ENCODE results near the gene IQGAP3. TPM values are rescaled to one million over a fixed set of nuclear protein-coding genes. Genes with fewer than 3 reads are reported as not detected.

Gene IQGAP3
- total RNA-seq, 1 donor from 2014 or later, result 43.1 TPM

DNA sequence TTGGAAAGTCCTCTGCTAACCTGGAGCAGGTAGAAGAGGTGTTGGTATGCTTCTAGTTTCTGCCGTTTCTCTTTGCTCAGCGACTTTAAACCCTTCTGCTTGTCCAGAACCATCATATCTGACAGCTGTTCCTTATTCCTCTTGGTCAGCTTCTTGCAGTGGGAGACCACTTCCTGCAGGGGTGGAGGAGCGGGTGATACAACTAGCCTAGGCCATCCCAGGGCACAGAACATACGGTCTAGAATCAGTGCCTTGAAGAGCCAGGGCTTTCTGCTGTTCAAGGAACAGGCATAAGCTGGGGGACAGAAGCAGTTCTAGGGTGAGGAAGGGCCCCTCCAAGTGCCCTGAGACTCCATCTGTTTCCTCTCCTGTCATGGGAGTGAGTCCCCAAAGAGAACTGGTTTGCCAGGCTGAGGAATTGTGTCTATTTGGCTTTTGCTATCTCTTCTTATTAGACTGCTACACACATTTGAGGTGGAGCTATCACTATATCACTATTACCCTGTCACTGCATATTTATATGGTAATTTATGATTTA is 32.5 kb downstream of the IQGAP3 start:
- DNase-seq (ENCODE audit: low read depth, low spot score), result no peak
- TF ChIP-seq, protein P1, sequence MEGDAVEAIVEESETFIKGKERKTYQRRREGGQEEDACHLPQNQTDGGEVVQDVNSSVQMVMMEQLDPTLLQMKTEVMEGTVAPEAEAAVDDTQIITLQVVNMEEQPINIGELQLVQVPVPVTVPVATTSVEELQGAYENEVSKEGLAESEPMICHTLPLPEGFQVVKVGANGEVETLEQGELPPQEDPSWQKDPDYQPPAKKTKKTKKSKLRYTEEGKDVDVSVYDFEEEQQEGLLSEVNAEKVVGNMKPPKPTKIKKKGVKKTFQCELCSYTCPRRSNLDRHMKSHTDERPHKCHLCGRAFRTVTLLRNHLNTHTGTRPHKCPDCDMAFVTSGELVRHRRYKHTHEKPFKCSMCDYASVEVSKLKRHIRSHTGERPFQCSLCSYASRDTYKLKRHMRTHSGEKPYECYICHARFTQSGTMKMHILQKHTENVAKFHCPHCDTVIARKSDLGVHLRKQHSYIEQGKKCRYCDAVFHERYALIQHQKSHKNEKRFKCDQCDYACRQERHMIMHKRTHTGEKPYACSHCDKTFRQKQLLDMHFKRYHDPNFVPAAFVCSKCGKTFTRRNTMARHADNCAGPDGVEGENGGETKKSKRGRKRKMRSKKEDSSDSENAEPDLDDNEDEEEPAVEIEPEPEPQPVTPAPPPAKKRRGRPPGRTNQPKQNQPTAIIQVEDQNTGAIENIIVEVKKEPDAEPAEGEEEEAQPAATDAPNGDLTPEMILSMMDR (conservative IDR thresholded peaks at IDR 0.05), result no peak
- no peaks in the 10 kb centered on the region for H3K9me3 Mint-ChIP-seq

DNA sequence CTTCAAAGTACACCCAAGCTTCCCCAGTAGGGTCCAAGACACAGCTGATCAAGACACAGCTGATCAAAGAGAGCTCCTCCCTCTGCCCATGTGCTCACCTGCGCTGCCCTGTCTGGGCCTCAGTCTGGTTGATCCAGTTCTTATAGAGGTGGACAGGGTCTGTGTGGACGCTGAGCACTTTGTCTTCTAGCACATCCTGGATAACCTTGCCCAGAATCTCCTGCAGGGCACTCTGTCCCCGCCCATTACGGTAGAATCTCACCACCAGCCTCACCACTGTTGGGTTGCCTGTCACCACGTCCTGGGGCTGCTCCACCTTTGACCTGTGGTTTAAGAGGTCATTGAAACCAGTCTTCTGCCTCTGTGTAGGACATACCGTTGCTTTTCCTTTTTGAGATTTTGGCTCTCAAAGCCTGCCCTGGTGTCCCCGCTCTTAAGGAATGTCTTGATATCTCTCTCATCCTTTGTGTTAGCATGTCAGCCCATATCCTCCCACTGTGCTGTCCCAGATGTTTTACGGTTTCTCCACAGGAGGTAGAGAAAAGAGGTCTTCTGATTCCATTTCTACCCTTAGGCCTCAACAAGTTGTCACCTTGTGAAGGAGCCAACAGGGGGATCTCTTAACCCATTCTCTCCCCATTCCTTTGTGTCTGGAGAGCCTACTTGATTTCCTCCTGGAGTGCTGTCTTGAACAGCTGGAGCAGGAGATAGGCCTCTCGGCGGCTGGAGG is 33.5 kb downstream of the IQGAP3 start:
- Mint-ChIP-seq H3K4me3 (no peak overlapping the region), H3K27ac (ENCODE audit: unreplicated experiment) (no peak overlapping the region), H3K27me3 (ENCODE audit: low read depth) (no peaks in the 10 kb centered on the region), H3K36me3 (ENCODE audit: low read depth) (peaks cover 27% of the 10 kb centered on the region), H3K9me3 (no peaks in the 10 kb centered on the region), H3K4me1 (no peaks in the 10 kb centered on the region)
- DNase-seq (ENCODE audit: low read depth, low spot score), result no peak
- TF ChIP-seq, protein P1 (conservative IDR thresholded peaks at IDR 0.05), result no peak

More for the DNA sequence above, 32.5 kb downstream of the IQGAP3 start:
- peak overlapping the region; percentile 66 for H3K27ac Mint-ChIP-seq (ENCODE audit: unreplicated experiment)
- no peaks in the 10 kb centered on the region for H3K27me3 Mint-ChIP-seq (ENCODE audit: low read depth)
- H3K4me1 Mint-ChIP-seq, result no peaks in the 10 kb centered on the region
- peaks cover 23% of the 10 kb centered on the region for H3K36me3 Mint-ChIP-seq (ENCODE audit: low read depth)
- H3K4me3 Mint-ChIP-seq, result no peak overlapping the region

DNA sequence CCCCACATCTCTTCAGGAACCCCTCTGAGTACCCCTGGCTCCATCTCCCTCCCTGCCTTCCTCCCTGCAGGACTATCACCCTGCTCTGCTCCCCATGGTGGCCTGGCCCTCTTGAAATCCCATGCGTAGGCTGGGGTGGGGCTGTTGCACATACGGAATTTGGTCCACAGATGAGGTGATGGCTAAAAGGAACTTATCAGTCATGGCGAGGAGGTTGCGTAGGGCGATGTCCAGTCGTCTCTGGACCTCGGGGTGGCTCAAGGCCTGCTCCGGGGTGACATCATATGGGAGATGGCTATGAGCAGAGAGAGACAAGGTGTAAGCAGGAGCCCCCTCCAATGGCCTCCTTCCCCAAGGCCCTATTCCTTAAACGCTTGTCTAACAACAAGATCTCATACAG is 35.3 kb downstream of the IQGAP3 start:
- Mint-ChIP-seq H3K36me3 (ENCODE audit: low read depth) (peaks cover 28% of the 10 kb centered on the region), H3K4me1 (no peaks in the 10 kb centered on the region), H3K9me3 (no peaks in the 10 kb centered on the region), H3K4me3 (no peak overlapping the region), H3K27me3 (ENCODE audit: low read depth) (no peaks in the 10 kb centered on the region), H3K27ac (ENCODE audit: unreplicated experiment) (no peak overlapping the region)
- TF ChIP-seq, protein P1 (conservative IDR thresholded peaks at IDR 0.05), result no peak
- no peak for DNase-seq (ENCODE audit: low read depth, low spot score)

DNA sequence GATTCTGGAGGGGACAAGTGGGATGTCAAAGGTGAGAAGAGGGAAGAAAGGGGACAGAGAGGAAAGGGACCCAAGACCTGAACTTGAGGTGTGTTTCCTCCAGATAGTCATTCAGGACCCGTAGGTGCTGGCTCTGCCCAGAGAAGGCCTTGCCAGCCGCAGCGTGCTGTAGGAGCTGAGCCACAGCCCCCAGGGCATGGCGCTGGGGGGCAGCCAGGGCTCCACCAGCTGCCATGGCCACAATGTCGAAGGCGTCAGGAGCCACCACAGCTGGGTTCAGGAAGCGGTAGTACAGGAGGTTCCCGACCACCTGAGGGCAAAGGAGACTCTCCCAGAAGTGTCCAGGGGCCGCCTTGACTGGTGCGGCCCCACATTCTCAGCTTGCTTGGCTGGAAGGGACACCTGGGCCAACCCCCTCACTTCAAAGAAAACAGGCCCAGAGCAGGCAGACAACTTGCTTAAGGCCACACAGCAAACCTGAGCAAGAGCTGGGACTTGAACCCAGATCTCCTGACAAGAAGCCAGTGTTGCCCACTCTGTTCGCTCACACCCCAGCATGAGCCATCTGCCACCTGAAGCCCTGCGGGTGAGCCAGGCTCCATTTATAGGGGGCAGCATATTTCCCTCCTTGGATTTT is 37.8 kb downstream of the IQGAP3 start:
- Mint-ChIP-seq H3K36me3 (ENCODE audit: low read depth) (peaks cover 24% of the 10 kb centered on the region), H3K4me3 (no peak overlapping the region), H3K9me3 (no peaks in the 10 kb centered on the region), H3K27ac (ENCODE audit: unreplicated experiment) (no peak overlapping the region), H3K4me1 (no peaks in the 10 kb centered on the region), H3K27me3 (ENCODE audit: low read depth) (no peaks in the 10 kb centered on the region)
- no peak for DNase-seq (ENCODE audit: low read depth, low spot score)
- TF ChIP-seq, protein P1 (conservative IDR thresholded peaks at IDR 0.05), result no peak

DNA sequence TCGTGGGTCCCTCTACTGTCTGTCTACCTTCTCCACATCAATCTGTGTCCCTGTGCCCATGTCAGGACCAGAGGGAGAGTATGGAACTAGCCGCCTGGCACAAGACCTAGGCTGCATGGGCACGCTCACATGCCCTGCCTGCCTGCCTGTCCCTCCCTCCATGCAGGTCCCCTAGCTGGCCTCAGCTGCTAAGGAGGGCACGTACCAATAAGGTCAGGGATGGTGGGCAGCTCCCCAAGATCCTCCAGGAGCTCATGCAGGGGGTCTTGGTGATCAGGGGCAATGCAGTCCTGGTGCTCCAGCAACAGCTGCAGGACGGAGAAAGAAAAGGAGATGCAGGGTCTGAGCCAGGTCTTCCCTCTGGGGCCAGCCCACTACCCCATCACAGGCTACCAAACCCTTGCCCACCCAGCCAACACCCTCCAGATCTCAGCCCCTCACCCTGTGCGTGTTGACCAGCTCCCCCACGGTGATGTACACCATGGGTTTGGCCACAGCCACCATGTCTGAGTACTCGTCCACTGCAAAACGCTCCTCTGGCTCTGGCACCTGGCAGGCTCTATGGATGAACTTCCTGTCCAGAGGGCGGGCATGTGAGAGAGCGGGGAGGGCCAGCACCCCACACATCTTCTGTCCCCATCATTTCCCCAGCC is 38.7 kb downstream of the IQGAP3 start:
- Mint-ChIP-seq H3K4me3 (no peak overlapping the region), H3K27ac (ENCODE audit: unreplicated experiment) (no peak overlapping the region), H3K36me3 (ENCODE audit: low read depth) (peaks cover 19% of the 10 kb centered on the region), H3K27me3 (ENCODE audit: low read depth) (no peaks in the 10 kb centered on the region), H3K4me1 (no peaks in the 10 kb centered on the region), H3K9me3 (no peaks in the 10 kb centered on the region)
- TF ChIP-seq, protein P1 (conservative IDR thresholded peaks at IDR 0.05), result no peak
- no peak for DNase-seq (ENCODE audit: low read depth, low spot score)

Data from neural crest cell (in vitro differentiated cells).